GM19238 (cell line): ENCODE measurements around the gene CCDC9.
A peak's percentile ranks its signal among the peaks of the same experiment; 100 is the strongest.
"Not testable (repeated sequence)": the region's sequence is repeated elsewhere in the genome, so short reads cannot be mapped to it uniquely, and the experiment has no call there.

Experiments used
- DNase-seq: peaks from one replicate; pipeline ENCODE4 v3.0.0; 2011; ENCODE audit warnings: low spot score; ENCODE audit not compliant: insufficient read length

CCDC9 gene

GRCh38 chr19:47260476-47260875, 4.2 kb downstream of the CCDC9 start:
- no peak for DNase-seq

- peak; percentile 67 for DNase-seq
Measured at GRCh38 chr19:47261946-47262793, 5.8 kb downstream of the CCDC9 start.

GRCh38 chr19:47264629-47265028, 8.3 kb downstream of the CCDC9 start:
- DNase-seq: no peak

- no peak for DNase-seq
Measured at GRCh38 chr19:47266401-47266941, 10.1 kb downstream of the CCDC9 start.

GRCh38 chr19:47267350-47267759, 11.0 kb downstream of the CCDC9 start:
- DNase-seq: no peak

- DNase-seq: no peak
Measured at GRCh38 chr19:47268028-47268427, 11.7 kb downstream of the CCDC9 start.

- DNase-seq: no peak
Measured at GRCh38 chr19:47269596-47269995, 13.3 kb downstream of the CCDC9 start.

- DNase-seq: no peak
Measured at GRCh38 chr19:47270408-47270807, 14.1 kb downstream of the CCDC9 start.

- no peak for DNase-seq
Measured at GRCh38 chr19:47271949-47272348, 15.6 kb downstream of the CCDC9 start.

- peak; percentile 62 for DNase-seq
Measured at GRCh38 chr19:47272448-47273312, 16.4 kb downstream of the CCDC9 start.

- DNase-seq: peak; percentile 98
Measured at GRCh38 chr19:47273313-47274070, 17.2 kb downstream of the CCDC9 start.

GRCh38 chr19:47274071-47274890, 18.0 kb downstream of the CCDC9 start, which contains the start of gene INAFM1:
TSS of gene INAFM1 (plus strand) at chr19:47274885. CDS start at chr19:47274920, 35 bp downstream.
- DNase-seq: peak; percentile 98

GRCh38 chr19:47274891-47275761, 18.8 kb downstream of the CCDC9 start:
- DNase-seq: no peak

- no peak for DNase-seq
Measured at GRCh38 chr19:47275791-47276461, 19.6 kb downstream of the CCDC9 start.

GRCh38 chr19:47276513-47276912, 20.2 kb downstream of the CCDC9 start:
- not testable (repeated sequence) for DNase-seq

GRCh38 chr19:47280183-47280797, 24.0 kb downstream of the CCDC9 start:
- DNase-seq: no peak

- no peak for DNase-seq
Measured at GRCh38 chr19:47283405-47284059, 27.2 kb downstream of the CCDC9 start.
